ENCODE measurements around the gene INCA1.

The INCA1 gene, protein sequence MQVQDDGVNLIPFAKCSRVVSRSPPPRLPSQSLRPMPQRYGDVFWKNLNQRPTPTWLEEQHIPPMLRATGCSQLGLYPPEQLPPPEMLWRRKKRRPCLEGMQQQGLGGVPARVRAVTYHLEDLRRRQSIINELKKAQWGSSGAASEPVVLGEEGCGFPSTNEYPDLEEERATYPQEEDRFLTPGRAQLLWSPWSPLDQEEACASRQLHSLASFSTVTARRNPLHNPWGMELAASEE

GRCh38 chr17:4997302-4998026, at the start of gene INCA1, which contains the start of gene KIF1C:
Gene INCA1, minus strand, starts transcription at chr17:4997522. Its CDS starts 3,085 bp downstream, at chr17:4994437.
Gene KIF1C, plus strand, starts transcription at chr17:4997950. Its CDS starts 2,297 bp downstream, at chr17:5000247.
- DNase-seq = peak; percentile 91

DNA sequence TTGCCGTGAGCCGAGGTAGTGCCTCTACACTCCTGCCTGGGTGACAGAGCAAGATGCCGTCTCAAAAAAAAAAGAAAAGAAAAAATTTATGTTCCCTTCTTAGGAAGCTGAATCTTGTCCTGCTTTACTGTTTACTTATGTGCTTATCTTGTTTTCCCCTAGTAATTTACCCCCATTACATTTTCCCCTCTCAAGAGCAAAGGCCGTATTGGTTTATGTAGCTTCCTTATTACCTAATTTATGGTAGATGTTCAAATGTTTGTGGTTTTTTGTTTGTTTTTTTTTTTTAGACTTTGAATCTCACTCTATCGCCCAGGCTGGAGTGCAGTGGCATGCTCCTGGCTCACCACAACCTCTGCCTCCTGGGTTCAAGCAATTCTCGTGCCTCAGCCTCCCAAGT, 48.2 kb upstream of the INCA1 start:
- DNase-seq = no peak

DNA sequence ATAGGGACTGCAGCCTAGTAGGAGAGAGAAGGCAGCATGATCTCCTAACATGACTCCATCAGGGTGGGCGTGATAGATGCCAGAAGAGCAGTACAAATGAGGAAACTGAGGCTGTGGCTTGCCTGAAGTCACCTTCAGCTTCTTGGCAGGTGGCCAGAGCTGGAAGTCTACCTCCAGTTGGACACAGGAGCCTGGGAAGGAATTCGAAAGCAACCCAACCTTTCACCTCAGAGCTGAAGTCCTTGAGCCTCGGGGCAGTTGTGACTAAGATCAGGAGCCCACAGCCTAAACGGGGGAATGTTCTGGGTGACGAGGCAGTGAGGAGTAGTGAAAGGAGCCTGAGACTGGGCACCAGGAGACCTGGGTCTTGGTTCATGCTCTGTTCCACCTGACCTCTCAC, 47.3 kb upstream of the INCA1 start:
- no peak for DNase-seq

GRCh38 chr17:5043524-5043923, 46.2 kb upstream of the INCA1 start:
- DNase-seq = no peak

DNA sequence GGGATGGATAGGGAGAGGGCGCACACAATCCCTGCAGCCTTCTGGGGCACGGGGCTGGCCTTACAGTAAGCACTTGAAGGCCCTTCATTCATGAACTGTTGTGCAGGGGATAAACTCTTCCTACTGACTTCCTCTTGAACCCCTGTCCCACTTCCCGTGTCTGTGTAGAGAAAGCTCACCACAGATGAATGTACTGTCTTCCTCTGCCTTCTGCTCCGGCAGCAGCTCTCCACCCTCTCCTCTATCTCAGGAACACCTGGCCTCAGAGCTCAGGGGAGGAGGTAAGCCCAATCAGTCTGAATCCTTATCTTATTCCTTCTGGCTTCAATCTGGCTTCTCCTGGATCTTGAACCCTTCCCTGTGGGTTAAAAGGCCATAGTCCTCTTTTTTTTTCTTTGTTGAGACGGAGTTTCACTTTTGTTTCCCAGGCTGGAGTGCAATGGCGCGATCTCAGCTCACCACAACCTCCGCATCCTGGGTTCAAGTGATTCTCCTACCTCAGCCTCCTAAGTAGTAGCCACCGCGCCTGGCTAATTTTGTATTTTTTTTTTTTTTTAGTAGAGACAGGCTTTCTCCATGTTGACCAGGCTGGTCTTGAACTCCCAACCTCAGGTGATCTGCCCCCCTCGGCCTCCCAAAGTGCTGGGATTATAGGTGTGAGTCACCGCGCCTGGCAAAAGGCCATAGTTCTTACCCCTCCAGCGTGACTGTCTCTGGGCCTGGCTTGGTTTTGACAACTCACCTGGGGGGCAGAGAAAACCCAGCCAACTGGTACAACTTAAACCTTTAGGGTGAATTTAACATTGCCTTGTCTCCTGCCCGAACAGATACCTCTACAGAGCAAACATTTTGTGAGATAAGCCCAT, 45.1 kb upstream of the INCA1 start:
- no peak for DNase-seq

DNA sequence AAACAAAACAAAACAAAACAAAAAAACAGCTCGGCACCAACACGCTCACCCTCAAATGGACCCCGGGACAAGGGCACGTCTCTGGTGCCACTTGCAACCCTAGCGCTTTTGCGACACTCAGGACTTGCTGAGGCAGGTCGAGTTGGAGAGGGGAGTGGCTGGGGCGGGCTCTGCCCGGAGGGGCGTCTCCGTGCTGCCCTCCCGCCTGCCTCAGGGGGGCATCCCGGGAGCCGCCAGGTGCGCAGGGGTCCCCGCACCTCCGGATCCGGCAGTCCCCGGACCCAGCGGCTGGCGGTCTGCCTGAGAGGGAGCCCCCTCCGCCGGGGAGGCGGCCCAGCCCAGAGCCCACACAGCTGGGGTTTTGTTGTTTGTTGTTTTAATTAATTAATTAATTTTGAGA, 38.0 kb upstream of the INCA1 start, which contains the start of gene SLC52A1:
Gene SLC52A1, minus strand, starts transcription at position 112 of the 400 bp plus-strand sequence. CDS start 820 bp downstream, outside the sequence.
- no peak for DNase-seq

- DNase-seq = no peak
These were observed 37.3 kb upstream of the INCA1 start for GRCh38 chr17:5034651-5035050.

- no peak for DNase-seq
These were observed 36.7 kb upstream of the INCA1 start for GRCh38 chr17:5034063-5034462.

DNA sequence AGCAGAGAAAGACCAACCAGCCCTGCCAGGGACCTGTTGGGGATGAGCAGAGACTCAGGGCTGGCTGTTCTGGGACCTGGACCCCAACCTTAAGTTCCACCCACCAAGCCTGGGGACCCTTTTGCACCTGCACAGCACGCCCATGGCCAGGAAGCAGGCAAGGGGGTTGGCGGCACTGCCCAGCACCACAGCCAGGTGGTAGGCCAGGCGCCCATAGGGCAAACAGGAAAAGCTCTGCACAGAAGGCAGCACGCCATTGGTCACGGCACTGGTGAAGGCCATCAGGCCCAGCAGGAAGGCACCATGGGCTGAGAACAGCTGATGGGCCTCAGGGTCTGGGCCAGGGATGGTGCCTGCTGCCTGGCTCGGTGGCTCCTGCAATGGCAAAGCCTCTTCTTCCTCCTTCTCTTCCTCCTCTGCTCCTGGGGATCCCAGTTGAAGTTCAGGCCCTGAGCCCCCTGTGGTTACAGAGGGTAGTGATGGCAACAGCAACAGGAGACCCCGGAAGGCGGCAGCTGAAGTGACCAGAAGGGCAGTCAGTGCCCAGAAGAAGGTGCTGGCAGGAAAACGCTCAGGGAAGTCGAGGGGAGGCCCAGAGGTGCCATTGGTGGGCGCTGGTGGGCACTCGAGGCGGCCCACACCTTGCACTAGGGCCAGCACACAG, 36.2 kb upstream of the INCA1 start:
- DNase-seq = no peak

DNA sequence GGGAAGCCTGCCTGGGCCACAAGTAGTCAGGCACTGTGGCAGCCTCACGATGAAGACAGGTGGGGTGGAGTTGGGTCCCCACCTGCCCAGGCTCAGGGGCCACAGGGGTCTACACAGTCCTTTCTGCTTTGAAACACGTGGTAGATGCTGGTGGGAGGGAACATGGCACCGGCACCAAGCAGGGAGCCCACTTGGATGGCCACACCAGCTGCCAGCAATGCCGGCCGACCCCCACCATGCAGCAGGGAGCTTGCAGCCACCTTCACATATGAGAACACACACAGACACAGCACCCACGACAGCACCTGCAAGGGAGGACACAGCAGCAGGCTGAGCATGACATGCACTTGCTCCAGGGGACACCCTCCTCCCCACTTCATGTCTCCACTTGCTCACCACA, 35.5 kb upstream of the INCA1 start:
- no peak for DNase-seq

DNA sequence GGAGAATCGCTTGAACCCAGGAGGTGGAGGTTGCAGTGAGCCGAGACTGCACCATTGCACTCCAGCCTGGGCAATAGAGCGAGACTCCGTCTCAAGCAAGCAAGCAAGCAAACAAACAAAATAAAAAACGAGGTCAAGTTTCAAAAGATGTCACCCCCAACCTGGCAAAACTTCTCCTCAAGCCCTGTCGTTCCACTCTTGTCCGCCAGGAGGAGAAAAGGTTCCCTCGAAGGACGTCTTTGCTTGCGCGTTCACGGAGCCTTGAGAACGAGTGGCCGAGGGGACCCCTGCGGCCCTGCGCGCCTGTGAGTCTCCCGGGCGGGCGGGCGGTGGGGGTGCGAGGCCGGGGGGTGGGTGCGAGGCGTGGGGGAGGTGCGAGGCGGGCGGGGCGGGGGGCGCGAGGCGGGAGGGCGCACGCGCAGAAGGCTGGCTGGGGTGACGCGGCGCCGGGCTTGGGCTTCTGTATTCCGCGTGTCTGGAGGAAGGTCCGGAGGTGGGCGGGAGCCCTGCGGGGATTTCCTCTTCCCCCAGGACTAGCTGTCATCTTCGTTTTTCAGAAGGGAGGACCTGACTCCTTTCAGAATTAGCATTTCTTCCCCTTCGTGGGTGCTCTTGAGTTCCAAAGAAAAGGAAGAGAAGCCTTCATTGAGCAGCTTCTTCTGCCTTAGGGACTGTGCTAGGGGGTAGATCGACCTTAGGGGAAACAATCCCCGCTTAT, 34.2 kb upstream of the INCA1 start:
- peak; percentile 98 for DNase-seq

DNA sequence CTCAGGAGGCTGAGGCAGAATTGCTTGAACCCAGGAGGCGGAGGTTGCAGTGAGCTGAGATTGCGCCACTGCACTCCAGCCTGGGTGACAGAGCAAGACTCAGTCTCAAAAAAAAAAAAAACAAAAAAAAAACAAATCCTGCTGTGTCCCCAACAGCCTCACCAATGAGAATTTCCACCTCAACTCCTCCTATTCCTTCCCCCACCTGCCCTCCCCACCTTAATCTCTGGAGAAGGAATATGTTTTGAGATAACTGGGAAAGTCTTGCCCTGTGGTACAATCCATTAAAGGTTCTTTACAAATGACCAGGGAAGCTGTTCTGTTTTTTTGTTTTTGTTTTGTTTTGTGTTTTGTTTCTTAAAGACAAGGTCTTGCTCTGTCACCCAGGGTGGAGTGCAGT, 32.8 kb upstream of the INCA1 start:
- peak; percentile 31 for DNase-seq

- peak; percentile 65 for DNase-seq
These were observed 30.6 kb upstream of the INCA1 start for GRCh38 chr17:5027916-5028315.

DNA sequence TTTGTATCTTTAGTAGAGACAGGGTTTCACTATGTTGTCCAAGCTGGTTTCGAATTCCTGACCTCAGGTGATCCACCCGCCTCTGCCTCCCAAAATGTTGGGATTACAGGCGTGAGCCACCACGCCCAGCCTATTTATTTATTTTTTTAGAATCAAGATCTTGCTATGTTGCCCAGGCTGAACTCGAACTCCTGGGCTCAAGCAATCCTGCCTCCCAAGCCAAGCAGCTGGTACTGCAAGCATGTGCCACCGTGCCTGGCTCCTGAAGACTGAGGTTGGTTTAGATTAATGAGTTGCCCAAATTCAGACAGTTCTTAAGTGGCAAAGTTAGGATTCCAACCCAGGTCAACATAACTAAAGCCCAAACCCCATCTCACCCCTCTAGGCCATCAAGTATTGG, 30.0 kb upstream of the INCA1 start:
- DNase-seq = no peak

- no peak for DNase-seq
These were observed 27.3 kb upstream of the INCA1 start for GRCh38 chr17:5024604-5025003.

- DNase-seq = no peak
These were observed 26.3 kb upstream of the INCA1 start for GRCh38 chr17:5023588-5024147.

GRCh38 chr17:5022171-5022711, 24.9 kb upstream of the INCA1 start:
- no peak for DNase-seq

- no peak for DNase-seq
These were observed 23.2 kb upstream of the INCA1 start for GRCh38 chr17:5020502-5021023.

DNA sequence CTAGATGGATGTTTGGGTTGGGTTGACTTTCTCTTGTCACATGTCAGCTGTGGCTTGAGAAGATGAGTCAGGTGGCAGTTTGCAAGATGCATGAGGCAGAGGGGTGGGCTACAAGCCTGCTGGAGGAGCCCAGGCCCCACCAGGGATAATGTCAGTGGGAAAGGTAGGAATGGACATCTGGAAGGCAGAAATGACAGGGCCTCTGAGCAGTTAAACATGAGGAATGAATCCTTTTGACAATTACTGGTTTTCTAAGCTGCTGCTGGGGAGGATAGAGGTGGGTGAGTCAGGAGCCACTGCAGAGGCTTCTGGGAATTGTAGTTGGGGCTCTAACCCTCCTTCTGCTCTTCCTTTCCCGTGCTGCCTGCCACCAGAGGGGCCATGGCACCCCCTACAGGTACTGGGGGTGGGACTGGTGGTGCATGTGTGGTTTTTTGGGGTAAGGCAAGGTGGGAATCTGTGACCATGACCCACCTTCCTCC, 22.2 kb upstream of the INCA1 start:
- DNase-seq = peak; percentile 41

- no peak for DNase-seq
These were observed 17.0 kb upstream of the INCA1 start for GRCh38 chr17:5014357-5014756.

DNA sequence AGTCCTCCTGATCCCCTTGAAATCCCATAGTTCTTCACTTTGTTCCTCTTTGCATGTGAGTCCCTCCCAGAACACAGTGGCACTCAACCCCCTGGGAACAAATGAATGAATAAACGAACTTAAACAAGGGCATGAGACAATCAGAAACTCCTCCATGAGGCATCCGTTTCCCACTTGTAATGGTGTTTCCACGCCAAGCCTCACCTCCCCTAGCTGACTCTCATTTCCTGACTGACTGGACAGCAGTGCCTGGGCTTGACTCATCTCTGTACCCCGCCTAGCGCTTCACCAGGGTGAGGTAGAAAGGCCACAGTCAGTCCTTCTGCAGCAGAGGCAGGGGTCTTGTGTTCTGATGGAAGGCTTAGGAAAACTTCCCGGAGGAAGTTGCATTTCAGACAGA, 14.6 kb upstream of the INCA1 start:
- DNase-seq = peak; percentile 80

Data from inflammatory macrophage treated with lipopolysaccharide for 4 hours (primary cell).